ENCODE data around the gene TBCD. TPM values are rescaled to one million over a fixed set of nuclear protein-coding genes. Genes with fewer than 3 reads are reported as not detected.
A peak's percentile ranks its signal among the peaks of the same experiment; 100 is the strongest.
"Not testable (repeated sequence)": the region's sequence is repeated elsewhere in the genome, so short reads cannot be mapped to it uniquely, and the experiment has no call there.

The TBCD gene
- total RNA-seq, 1 experiment from 2014 or later, result 94.6 TPM

DNA sequence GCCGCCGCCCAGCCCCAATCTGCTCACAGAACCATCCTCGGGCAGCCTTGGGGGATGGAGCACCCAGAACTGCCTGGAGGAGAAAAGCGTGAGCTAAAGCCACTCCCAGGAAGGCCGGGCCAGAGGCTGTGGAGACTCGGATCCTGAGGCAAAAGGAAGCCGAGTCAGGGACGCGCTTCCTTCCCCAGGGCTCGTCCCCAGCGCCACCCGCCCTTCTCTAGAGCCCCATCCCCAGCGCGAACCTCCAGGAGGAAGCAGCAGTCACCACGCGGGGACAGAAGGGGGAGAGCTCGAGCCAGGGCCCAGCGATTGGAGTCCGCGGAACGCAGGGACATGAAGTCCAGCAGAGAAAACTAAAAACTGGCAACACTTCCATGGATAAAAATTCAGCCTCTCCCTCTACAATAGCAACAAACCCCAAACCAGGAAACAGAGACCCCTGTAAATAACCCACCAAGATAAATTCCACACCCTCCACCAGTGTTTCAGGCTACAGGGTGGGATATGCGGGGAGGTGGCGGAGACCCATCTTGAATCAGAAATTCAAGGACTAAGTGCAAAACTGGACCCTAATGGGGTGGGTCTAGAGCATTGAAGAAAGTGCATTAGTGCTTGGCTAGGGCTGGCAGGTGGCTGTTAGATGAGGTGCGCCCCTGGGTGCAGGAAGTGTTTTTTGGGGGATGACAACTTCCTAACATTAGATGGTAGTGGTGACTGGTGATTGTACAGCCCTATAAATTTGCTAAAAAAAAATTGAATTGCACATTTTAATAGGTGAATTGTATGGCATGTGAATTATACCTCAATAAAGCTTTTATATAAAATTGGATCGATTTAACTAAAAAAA is 211.5 kb downstream of the TBCD start:
- peaks cover 4% of the 10 kb centered on the region for H3K36me3 ChIP-seq (ENCODE audit: control insufficient read depth, insufficient read depth, low read length)
- no peaks in the 10 kb centered on the region for H3K9me3 ChIP-seq
- Mint-ChIP-seq H3K4me3 (ENCODE audit: unreplicated experiment) (no peak overlapping the region), H3K27me3 (ENCODE audit: insufficient read depth, unreplicated experiment) (no peaks in the 10 kb centered on the region), H3K4me1 (ENCODE audit: low read depth, unreplicated experiment) (no peaks in the 10 kb centered on the region), H3K36me3 (ENCODE audit: insufficient read depth, unreplicated experiment) (peaks cover 8% of the 10 kb centered on the region), H3K27ac (ENCODE audit: unreplicated experiment) (no peak overlapping the region), H3K9me3 (ENCODE audit: unreplicated experiment) (no peaks in the 10 kb centered on the region)
- TF ChIP-seq, protein P1, sequence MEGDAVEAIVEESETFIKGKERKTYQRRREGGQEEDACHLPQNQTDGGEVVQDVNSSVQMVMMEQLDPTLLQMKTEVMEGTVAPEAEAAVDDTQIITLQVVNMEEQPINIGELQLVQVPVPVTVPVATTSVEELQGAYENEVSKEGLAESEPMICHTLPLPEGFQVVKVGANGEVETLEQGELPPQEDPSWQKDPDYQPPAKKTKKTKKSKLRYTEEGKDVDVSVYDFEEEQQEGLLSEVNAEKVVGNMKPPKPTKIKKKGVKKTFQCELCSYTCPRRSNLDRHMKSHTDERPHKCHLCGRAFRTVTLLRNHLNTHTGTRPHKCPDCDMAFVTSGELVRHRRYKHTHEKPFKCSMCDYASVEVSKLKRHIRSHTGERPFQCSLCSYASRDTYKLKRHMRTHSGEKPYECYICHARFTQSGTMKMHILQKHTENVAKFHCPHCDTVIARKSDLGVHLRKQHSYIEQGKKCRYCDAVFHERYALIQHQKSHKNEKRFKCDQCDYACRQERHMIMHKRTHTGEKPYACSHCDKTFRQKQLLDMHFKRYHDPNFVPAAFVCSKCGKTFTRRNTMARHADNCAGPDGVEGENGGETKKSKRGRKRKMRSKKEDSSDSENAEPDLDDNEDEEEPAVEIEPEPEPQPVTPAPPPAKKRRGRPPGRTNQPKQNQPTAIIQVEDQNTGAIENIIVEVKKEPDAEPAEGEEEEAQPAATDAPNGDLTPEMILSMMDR (IDR thresholded peaks at IDR 0.05; ENCODE audit: insufficient read depth in 1 of 2, low read depth in 1 of 2, low read length in 1 of 2, severe bottlenecking in 1 of 2, unreplicated experiment in 1 of 2), result peak; percentile 10 to 12
- intact Hi-C loops (cut with micrococcal nuclease; ENCODE audit: unreplicated experiment), result no loop called here
- ChIA-PET CTCF (no interaction called here), POLR2A (no interaction called here)
- peak in 1 of 2 experiments; percentile 24 for DNase-seq
- no TSS peak for BruUV-seq (replicated peaks)
- no peaks in the 10 kb centered on the region for H3K27me3 ChIP-seq (replicated peaks; ENCODE audit: control insufficient read depth, insufficient read depth, low read length)
- H3K4me3 ChIP-seq (ENCODE audit: low read depth, low read length), result no peak overlapping the region
- no peaks in the 10 kb centered on the region for H3K4me1 ChIP-seq

DNA sequence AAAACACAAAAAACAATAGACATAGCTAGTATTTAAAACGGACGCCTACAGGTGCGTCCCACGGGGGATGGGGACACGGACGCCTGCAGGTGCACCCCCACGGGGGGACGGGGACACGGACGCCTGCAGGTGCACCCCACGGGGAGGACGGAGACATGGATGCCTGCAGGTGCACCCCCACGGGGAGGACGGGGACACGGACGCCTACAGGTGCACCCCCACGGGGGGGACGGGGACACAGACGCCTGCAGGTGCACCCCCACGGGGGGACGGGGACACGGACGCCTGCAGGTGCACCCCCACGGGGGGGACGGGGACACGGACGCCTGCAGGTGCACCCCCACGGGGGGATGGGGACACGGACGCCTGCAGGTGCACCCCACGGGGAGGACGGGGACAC is 212.6 kb downstream of the TBCD start:
- H3K36me3 Mint-ChIP-seq (ENCODE audit: insufficient read depth, unreplicated experiment); POLR2A ChIA-PET; H3K27me3 ChIP-seq (replicated peaks; ENCODE audit: control insufficient read depth, insufficient read depth, low read length); BruUV-seq (replicated peaks); H3K4me3 Mint-ChIP-seq (ENCODE audit: unreplicated experiment); H3K4me1 ChIP-seq; intact Hi-C loops (cut with micrococcal nuclease; ENCODE audit: unreplicated experiment); H3K27ac Mint-ChIP-seq (ENCODE audit: unreplicated experiment); H3K36me3 ChIP-seq (ENCODE audit: control insufficient read depth, insufficient read depth, low read length); H3K9me3 ChIP-seq; DNase-seq; H3K4me3 ChIP-seq (ENCODE audit: low read depth, low read length); H3K4me1 Mint-ChIP-seq (ENCODE audit: low read depth, unreplicated experiment); H3K9me3 Mint-ChIP-seq (ENCODE audit: unreplicated experiment); H3K27me3 Mint-ChIP-seq (ENCODE audit: insufficient read depth, unreplicated experiment): not testable (repeated sequence)
- CTCF ChIA-PET, result interaction anchor here (0.6 kb wide), 1 partner anchor 19 kb away, joined by 4 read pairs; no protein-coding TSS in a partner anchor

DNA sequence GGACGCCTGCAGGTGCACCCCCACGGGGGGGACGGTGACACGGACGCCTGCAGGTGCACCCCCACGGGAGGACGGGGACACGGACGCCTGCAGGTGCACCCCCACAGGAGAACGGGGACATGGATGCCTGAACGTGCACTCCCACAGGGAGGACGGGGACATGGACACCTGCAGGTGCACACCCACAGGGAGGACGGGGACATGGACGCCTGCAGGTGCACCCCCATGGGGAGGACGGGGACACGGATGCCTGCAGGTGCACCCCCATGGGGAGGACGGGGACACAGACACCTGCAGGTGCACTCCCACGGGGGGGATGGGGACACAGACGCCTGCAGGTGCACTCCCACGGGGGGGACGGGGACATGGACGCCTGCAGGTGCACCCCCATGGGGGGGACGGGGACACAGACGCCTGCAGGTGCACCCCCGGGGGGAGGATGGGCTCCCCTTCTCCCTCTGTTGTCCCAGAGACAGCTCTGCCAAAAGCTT is 213.0 kb downstream of the TBCD start:
- H3K27ac Mint-ChIP-seq (ENCODE audit: unreplicated experiment), result no peak overlapping the region
- no peak overlapping the region for H3K4me3 Mint-ChIP-seq (ENCODE audit: unreplicated experiment)
- ChIA-PET POLR2A (no interaction called here), CTCF (no interaction called here)
- H3K36me3 Mint-ChIP-seq (ENCODE audit: insufficient read depth, unreplicated experiment), result no peaks in the 10 kb centered on the region
- no peaks in the 10 kb centered on the region for H3K27me3 ChIP-seq (replicated peaks; ENCODE audit: control insufficient read depth, insufficient read depth, low read length)
- TF ChIP-seq, protein P1 (IDR thresholded peaks at IDR 0.05; ENCODE audit: insufficient read depth in 1 of 2, low read depth in 1 of 2, low read length in 1 of 2, severe bottlenecking in 1 of 2, unreplicated experiment in 1 of 2), result no peak
- no TSS peak for BruUV-seq (replicated peaks)
- no peak for DNase-seq
- H3K4me1 ChIP-seq, result no peaks in the 10 kb centered on the region
- H3K9me3 Mint-ChIP-seq (ENCODE audit: unreplicated experiment), result no peaks in the 10 kb centered on the region
- no peaks in the 10 kb centered on the region for H3K4me1 Mint-ChIP-seq (ENCODE audit: low read depth, unreplicated experiment)
- no peaks in the 10 kb centered on the region for H3K9me3 ChIP-seq
- no peaks in the 10 kb centered on the region for H3K36me3 ChIP-seq (ENCODE audit: control insufficient read depth, insufficient read depth, low read length)
- H3K27me3 Mint-ChIP-seq (ENCODE audit: insufficient read depth, unreplicated experiment), result no peaks in the 10 kb centered on the region
- intact Hi-C loops (cut with micrococcal nuclease; ENCODE audit: unreplicated experiment), result no loop called here
- no peak overlapping the region for H3K4me3 ChIP-seq (ENCODE audit: low read depth, low read length)

All from Caco-2 (cell line).